Suppressor macrophage treated with lipopolysaccharide for 1 hour (primary cell): ENCODE data around the gene CBX8.

Source experiments
- DNase-seq, 3 donors: peaks; one replicate each; pipeline ENCODE4 v3.0.0-alpha.2; 2020 to 2022

CBX8 gene

DNA sequence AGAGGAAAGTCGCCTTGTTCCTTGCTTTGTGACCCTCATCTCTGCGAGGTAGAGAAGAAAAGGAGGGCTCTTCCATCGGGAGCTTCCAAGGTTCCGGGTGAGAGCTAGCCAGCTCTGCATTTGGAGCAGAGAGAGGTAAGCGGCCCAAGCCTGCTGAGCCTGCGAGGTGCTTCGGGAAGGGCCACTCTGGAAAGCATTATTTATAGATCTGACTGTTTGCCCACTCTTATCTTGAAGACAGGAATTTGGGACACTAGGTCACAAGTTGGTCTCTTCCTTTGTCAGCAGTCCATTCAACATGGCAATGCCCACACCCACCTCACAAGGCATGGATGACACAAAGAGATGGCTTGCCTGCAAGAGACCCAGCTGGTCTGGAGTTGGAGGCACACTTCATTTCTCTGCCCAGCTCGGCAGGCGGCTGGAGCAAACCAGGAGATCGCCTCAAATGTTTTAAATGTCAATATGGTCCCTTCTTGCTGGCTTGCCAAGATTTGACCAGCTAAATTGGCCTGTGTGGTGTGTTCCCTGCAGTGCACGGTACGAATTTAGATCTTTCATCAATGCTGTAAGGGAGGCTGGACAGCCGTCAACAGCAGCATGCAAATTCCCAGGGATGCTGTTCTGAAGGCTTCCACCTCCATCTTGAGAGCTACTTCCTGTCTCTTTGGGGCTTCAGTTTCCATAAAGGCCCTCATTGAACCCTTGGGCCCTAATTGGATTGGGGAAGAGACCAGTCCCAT is 22.8 kb upstream of the CBX8 start:
- no peak for DNase-seq

DNA sequence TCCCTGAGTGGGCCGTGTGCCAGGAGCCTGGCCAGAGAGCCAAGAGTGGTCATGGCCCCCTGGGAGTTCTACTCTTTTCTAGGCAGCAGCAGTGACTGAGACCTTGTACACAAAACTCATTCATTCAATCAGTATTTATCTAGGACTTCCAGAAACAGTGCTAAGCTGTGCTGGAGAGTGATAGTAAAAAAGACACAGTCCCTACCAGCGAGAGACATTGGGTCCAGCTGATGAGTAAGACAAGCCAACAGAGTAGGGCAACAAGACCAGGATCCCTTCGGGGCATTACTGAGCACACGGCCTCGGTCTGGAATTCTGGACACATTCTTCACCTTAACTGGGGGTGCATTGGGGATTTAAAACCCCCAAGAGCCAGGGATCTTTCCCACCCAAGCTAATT is 22.2 kb upstream of the CBX8 start:
- no peak for DNase-seq

DNA sequence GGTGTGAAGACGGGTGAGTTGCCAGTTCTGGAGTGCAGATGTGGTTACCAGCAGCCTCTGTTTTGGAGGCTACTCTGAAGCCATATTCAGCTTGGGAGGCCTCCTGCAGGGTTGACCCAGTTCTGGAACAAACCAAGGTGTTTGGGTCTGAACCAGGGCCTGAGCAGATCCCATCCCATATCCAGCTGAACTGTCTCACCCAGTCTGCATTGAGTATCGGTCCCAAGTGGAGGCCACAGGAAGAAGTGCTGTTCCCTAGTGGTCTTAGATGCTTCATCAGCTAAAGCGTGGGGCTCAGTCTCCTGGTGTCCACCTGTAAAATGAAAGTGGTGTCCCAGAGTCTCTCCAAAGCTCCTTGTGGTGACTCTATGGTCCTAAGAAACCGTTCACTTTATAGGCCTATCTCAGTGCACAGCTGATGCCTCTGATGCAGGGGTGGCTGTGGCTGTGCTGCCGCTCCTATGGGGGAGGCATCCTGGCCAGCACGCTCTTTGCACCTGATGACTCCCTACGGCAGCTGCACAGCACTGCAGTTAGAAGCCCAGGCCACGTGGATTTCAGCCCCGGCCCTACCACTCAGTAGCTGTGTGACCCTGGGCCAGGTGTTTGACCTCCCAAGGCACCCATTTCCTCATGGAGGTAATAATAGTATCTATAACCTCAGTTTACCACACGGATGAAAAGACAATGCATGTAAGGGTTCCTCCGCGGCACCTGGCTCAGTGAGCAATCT is 21.3 kb upstream of the CBX8 start:
- DNase-seq, result no peak

DNA sequence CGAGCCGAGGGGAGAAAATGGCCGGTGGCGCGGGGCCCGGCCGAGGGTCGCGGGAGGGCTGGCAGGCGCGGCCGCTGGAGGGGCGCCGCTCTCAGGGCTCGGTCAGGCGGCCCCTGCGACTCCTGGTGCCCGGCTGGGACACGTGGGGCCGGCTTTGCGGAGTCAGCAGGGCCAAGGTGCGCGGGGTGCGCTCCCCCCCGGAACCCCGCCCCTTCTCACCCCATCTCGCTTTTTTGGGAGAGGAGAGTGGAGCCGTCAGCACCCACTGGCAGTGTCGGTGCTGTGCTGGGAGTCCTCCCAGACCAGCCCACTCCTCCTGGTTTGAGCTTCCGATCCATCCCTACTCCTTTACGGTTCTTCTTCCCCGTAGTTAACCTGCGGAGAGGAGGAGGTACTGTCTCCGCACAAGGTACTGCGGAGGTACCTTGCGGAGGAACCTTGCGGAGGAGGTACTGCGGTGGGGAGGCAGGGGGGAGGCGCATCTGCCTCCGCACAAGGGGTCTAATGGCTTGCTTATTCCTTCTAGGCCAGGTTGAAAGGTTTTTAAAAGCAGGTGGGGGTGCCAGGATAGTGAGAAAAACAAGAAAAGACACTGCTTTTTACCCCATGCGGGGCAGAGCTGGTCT is 19.1 kb upstream of the CBX8 start:
- DNase-seq, result no peak

DNA sequence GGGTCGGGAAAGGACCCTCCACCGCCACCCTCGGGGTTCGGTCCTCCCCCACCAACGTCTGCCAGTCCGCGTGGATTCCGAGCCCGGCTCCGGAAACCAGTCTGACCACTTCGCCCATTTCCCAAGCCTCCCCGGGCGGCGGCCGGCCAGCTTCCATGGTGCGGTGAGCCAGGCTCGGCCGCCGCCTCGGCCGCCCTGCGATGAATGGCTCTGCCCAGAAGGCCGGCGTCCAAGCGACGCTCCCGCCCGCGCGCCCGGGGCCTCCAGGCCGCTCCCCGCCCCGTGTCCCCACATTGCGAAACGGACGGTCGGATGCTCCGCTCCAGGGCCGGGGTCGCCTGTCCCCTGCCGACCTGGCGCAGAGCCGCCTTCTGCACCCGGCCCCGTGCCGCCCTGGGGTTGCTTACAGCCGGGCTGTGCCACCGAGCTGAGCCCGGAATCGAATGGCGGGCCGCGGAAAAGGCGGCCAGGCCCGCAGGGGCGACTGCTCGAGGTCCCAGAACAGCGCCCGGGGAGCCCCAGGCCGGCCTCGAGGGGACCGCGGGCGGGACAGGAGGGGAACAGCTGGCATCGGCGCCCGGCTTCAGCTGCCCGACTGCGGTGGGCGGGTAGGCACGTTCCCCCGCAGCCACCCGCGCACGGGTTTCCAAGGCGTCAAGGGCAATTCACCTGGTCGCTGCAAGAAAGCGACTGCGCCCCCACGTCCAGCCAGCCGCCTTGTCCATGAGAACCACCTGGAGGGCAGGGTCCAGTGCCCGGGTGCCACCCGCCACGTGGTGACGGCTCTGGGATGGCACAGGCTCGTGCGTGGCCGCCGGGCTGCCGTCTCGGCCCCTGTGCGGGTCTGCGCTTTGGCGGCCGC is 18.3 kb upstream of the CBX8 start:
- DNase-seq, result peak; percentile 43 to 76 (median 60)

DNA sequence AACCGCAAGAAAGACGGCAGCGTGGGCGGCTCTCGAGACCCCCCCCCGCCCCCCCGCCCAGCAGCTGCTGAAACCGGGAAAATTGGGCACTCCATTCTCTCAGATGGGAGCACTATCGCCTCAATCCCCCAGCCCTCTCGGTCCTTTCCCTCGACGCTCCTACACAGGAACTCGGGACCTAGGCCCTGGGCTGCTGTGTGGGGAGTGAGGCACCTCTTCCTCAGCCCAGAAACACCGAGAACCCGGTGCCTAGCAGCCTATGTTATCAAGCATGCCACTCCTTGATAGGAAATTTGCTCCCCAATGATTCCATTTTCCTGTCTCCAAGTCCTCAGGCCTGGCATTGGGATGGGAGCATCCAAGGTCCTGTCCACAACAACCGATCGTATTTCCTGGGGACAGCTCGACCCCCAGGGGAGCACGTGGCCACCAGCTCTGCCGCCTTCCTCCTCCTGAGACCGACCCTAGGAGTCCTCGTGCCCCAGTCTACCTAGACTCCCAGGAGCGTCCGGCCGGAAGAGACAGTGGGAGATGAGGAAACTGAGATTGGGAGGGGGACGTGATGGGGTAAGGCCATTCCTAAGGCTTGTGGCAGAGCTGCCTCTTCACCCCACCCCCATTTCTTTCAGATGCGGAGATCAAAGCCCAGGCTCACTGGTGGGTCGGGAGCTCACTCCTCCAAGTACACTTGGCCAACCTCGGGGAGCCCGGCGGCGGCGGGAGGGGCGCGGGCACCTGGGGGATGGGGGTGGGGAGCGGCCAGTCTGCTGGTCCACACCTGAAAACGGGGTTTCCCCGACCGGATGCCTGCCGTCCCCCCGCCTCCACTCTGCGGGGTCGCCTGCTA is 17.5 kb upstream of the CBX8 start:
- DNase-seq, result no peak

DNA sequence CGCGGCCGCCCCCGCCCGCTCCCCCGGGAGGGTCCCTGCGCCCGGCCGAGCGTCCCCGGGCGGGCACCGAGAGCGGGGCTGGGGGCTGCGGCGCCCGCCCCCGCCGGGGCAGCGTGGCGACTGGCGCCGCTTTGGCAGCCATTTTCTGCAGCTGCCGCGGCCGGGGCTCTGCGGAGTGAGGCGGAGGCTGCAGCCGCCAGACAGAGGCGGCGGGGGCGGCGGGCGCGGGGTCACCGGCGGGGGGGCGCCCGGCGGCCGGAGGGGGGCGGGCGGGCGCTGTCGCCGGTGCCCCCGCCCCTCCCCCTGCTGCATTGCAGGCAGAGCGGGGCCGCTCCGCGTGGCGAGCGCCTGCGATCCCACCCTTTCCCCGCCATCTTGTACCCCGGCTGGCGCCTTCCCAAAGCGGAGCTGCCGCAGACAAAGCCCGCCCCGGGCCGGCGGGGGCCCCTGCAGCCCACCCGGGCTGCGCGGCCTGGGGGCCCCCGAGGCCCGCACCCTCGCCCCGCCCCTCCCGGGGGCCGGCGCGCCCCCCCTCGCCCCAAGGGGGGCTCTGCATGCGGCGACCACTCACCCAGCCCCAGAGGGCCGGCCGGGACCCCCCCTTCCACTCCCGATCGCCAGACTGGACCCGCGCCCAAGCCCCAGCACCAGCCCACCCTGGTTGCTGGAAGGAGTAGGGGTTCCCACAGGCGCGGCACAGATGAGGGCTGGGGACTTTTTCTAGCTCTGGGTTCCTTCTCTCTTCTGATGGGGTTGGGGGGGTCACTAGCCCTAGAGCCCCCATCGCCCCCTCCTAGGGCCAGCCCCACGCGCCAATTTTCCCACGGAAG is 16.6 kb upstream of the CBX8 start:
- no peak for DNase-seq

DNA sequence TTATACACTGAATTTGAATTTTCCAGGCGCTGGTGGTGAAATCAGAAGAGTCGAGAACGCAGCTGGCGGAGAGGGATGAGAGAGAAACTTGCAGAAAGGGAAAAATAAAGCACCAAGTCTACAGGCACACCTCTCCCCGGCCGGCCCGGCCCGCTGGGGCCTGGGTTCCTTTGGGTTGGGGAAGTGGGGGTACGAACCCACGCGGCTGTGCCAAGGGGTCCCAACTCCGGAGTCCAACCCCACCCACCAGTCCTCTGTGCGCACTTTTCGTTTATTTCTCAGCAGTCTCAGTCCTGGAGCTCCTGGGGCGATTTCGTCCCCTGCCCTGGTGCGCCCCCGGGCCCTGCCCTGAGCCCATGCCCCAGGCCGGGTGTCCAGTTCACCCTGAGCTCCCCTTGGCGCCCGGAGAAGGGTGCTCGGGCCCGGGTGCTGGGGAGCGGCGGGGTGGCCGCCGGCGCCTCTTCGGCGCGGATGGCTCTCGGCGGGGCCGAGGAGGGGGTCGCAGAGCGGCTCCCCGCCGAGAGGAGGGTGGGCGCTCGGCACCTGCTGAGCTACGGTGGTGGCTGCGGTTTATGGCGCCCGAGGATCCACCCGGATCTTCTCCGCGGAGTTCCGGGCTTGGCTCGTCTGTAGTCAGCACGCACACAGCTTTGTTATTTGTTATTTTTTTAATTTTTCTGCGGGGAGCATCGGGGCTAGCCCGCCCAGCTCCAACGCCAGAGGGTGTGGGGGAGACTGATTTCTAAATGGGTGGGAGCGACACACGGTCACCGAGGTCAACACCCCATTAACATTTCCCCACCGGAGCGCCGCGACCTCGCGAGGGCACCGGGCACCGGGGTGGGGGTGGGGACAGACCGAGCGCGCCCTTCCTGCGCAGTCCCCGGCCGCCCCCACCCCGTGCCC is 15.7 kb upstream of the CBX8 start:
- no peak for DNase-seq

DNA sequence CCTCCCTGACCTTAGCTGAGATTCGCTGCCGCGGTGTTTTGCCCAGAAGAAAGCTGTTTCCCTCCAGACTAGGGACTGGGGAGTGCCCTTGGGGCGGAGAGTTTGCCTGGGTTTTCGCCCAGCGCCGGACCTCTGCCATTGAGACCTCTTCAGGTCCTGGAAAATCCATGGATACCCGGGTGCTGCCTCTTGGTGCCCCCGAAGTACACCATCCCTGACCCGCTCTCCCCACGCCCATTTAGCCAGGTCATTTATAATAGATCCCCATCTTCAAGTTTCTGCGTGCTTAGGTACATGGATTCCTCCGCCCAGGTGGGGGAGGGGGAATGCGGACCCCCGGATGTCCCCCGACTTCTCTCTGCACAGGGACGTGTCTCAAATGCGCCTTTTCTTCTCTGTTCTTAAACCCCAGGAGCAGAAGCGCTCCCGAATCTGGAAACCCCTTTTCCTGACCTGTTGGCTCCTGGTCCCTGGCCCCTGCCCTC is 15.0 kb upstream of the CBX8 start:
- no peak for DNase-seq

DNA sequence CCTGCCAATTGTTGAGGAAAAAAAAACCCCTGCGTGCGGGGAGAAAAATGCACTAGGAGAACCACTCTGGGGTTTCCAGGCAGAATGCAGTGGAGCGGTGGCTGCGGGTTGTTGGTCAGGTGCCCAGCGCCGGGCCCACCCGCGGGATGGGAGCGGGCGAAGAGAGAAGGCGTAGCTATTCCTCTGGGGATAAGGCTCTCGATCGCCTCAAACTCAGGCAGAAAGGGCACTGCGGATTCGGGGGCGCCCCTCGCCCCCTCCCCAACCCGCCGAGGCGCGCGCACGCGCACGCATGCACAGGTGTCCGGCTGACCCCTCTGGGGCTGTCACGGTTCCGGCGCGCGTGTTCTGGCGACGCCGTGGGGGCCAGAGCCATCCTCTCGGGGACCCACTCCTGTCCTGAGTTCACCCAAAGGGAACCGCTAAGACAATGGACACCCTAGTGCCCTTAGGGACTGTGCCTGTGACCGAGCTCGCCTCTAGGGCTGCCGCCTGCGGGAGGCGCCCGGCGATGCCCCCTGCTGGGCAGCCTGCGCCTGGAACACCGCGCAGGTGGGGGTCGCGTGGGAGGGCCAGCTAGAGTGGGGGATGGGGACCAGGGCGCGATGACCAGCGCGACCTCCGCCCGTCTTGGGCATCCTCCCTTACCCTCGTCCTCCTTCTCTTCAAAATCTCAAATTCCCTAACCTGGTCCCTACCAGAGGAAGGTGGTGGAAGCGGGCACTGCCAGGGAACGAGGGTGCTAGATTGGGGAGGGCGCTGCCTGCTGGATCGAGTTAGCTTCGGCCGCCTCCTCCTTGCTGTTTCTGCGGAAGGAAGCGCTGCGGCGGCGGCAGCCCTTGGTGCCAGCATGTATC is 14.4 kb upstream of the CBX8 start:
- DNase-seq, result peak; percentile 55 to 67 (median 58)

DNA sequence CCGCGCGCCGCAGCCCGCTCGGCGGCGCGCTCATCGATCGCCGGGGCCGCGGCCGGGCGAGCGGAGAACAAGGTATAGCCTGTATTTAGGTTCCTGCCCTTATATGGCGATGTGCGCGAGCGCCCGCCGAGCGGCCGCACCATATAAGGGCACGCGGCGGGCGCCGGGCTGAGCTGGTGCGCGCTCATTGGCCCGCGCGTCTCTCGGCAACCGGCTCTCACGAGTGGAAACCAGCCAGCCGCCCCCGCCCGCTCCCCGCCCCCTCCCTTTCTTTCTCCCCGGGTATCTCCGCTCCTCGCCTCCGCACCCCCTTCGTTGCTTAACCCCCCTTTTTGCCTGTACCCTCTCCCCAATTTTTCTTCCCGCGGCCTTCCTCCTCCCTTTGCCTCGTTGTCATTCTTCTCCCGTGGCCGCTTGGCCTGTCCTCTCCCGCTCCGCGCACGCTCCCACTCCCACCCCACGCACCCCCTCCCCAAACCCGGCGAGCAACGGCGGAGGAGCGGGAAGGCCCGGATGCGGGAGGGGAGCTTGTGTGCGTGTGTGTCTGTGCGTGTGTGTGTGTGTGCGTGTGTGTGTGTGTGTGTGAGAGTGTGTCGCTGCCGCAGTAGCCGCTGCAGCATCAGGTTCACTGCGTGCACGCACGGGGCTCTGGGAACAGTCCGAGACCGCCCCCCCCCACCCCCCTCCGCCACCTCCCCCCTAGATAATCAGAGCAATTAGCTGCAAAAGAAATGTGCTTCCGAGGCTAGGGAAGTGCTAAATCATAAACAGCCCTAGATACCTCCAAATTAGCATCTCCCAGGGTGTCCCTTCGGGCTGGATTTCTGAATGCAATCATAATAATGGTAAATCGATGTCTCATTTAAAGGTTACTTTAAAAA is 13.5 kb upstream of the CBX8 start:
- DNase-seq, result peak; percentile 81 to 94 (median 90)

DNA sequence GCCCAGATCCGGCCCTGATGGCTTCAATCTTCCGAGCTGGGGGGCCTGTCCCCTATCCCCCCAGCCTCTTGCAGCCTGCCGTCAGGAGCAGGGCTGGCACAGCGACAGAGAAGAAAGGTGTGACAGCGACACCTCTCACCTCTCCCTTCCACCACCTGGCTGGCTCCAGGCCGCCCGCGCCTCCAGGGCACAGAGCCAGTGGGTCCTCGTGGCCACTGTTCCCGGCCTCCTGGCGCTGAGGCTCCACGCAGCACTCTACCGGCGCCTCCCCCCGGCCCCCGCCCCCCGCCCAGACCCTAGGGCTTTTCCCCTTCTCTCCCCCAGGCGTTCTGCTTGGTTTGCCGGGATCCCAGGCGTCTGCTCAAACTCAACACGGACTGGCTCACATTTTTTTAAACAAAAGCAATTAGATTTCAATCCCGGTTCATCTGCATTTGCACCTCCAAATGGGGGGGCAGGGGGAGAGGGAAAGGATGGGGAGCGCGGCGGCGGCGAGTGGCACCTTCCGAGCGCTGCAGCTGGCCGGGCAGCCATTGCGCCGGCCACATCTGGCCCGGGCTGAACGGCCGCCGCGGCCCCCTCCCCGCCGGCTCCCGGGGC is 12.8 kb upstream of the CBX8 start:
- no peak for DNase-seq

DNA sequence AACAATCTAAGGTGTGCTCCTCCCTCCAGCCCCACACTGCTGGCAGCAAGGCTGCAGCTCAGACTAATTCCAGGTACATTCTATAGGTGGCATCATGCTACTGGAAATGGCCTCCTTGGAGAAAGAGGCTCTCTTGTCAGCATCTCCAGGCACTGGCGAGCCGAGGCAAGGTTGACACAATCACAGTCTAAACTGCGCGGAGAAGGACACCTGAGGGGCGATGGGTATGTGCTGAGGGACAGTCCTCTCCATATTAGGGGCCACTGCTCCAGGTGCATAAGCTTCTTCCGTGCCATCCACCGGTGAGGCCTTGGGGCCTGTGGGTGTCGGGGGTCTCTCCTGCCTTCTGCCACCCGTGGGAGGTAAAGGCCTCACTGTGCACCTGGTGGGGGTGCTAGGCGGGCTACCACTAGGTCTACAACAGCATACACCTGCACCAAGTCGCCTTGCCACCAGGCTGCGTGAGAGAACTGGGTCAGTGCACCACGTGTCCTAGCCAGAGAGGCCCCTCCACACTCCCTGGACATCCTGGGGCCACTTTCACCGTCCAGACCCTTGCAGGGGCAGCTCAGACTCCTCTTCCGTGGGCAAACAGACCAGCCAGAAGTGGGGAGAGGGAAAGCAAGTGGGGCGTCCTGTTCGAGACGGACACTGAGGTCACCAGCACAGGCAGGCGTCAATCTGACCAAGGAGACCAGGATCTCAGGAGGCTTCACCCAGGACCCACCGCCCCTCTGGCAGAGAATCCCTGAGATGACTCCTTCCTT is 12.1 kb upstream of the CBX8 start:
- DNase-seq, result no peak

DNA sequence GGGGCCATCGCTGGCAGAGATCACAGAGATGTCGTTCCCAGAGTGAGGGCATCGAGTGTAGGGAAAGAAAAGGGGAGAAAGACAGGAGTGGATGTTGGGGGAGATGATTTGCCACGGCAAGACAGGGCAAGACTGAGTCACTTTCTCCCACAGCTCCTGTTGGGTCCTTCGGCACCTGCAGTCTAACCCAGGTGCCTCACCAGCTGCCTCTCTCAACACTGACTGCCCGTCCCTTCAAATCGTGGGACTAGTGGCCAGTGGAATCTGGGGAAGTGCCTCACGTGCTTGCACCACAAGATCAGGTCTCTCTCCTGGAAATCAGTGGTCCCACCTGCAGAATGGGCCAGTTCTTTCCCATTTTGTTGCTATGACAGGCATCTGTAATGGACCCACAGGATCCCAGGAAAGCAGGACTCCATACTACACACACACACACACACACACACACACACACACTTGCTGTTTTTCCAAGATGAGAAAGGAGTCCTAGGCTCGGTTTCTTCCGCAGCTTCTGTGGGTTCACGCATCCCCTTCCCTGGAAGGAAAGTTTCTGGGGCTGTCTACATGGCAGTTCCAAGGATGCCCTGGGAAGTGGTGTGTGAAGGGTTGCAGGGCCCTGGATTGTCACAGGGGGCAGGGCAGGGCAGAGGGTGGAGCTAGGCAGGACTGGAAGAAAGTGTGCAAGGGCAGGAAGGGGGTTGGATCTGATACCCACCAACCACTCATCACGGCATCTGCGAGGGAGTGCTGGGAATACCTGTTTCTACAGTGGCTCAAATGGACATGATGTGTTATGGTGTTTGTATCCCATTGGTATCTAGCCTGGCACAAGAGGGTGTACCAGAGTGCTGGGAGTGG is 10.2 kb upstream of the CBX8 start:
- no peak for DNase-seq

DNA sequence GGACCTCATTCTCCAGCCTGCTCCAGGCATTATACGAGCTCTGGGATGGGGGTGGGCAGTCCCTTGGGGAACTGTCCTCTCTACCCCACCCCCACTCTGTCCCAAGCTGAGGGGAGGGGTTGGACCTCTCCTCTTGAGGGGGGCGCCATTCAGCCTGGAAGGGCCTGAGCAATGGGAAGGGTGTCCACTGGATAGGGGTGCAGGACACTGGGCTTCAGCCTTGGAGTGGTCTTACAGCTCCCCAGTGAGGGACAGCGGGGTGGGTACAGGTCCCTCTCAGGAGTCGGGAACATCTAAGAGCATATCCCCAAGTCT is 9.5 kb upstream of the CBX8 start:
- no peak for DNase-seq
